ENCODE data around the gene FXN.

- TF ChIP-seq, protein P1, sequence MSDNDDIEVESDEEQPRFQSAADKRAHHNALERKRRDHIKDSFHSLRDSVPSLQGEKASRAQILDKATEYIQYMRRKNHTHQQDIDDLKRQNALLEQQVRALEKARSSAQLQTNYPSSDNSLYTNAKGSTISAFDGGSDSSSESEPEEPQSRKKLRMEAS (IDR thresholded peaks at IDR 0.05) = no peak
- TF ChIP-seq RXRA (IDR thresholded peaks at IDR 0.05) (no peak), RAD21 (IDR thresholded peaks at IDR 0.05) (no peak), CTCF (IDR thresholded peaks at IDR 0.05; ENCODE audit: low read depth, low read length, missing input control) (no peak), HNF4G (IDR thresholded peaks at IDR 0.05) (no peak), ZBTB33 (IDR thresholded peaks at IDR 0.05) (no peak), EGR1 (IDR thresholded peaks at IDR 0.05; ENCODE audit: low read depth in 2 of 2) (no peak), SP1 (IDR thresholded peaks at IDR 0.05) (no peak), TAF1 (conservative IDR thresholded peaks at IDR 0.05) (no peak), GABPA (IDR thresholded peaks at IDR 0.05 in 1 of 2, conservative IDR thresholded peaks at IDR 0.05 in 1 of 2) (no peak), FOXA1 (IDR thresholded peaks at IDR 0.05) (no peak), REST (IDR thresholded peaks at IDR 0.05) (no peak), YY1 (IDR thresholded peaks at IDR 0.05) (no peak)
- TF ChIP-seq, protein P2, sequence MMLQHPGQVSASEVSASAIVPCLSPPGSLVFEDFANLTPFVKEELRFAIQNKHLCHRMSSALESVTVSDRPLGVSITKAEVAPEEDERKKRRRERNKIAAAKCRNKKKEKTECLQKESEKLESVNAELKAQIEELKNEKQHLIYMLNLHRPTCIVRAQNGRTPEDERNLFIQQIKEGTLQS (IDR thresholded peaks at IDR 0.05) = no peak
Measured at GRCh38 chr9:69004836-69005235, 30.7 kb upstream of the FXN start.
